ENCODE results near the gene ACOT11.

The ACOT11 gene

GRCh38 chr1:54595956-54596498 is 48.0 kb downstream of the ACOT11 start:
- no peaks in the 10 kb centered on the region for H3K27me3 ChIP-seq (ENCODE audit: insufficient read depth, low read length, poor library complexity)

GRCh38 chr1:54596756-54597155 is 48.7 kb downstream of the ACOT11 start:
- H3K4me3 ChIP-seq (ENCODE audit: low read depth in 1 of 2, low read length in 2 of 2), result no peak overlapping the region
- no peak overlapping the region for H3K4me2 ChIP-seq (ENCODE audit: insufficient read depth, low read length)
- H3K36me3 ChIP-seq (ENCODE audit: insufficient read depth, low read length), result no peaks in the 10 kb centered on the region
- no peaks in the 10 kb centered on the region for H4K20me1 ChIP-seq (ENCODE audit: insufficient read depth, low read length)
- ATAC-seq (ENCODE audit: insufficient read depth, low read depth) (no peak), DNase-seq (no peak)
- no peaks in the 10 kb centered on the region for H3K9me3 ChIP-seq (ENCODE audit: insufficient read depth, low read length, severe bottlenecking)
- no peaks in the 10 kb centered on the region for H3K27me3 ChIP-seq (ENCODE audit: insufficient read depth, low read length, poor library complexity)
- TF ChIP-seq EZH2 (IDR thresholded peaks at IDR 0.05; ENCODE audit: borderline replicate concordance, low read depth, low read length, severe bottlenecking), result no peak
- no peak for TF ChIP-seq CTCF (IDR thresholded peaks at IDR 0.05; ENCODE audit: borderline replicate concordance, extremely low read depth, low read length, poor library complexity, severe bottlenecking)
- no peak overlapping the region for H3K9ac ChIP-seq (ENCODE audit: low read depth, low read length)
- H2AFZ ChIP-seq (ENCODE audit: low read depth, low read length), result no peak overlapping the region
- no peak overlapping the region for H3K27ac ChIP-seq (ENCODE audit: low read length)
- no peaks in the 10 kb centered on the region for H3K79me2 ChIP-seq (ENCODE audit: insufficient read depth, low read length)
- H3K4me1 ChIP-seq (ENCODE audit: insufficient read depth, low read length), result no peaks in the 10 kb centered on the region

More at GRCh38 chr1:54595956-54596498, 48.0 kb downstream of the ACOT11 start:
- TF ChIP-seq EZH2 (IDR thresholded peaks at IDR 0.05; ENCODE audit: borderline replicate concordance, low read depth, low read length, severe bottlenecking), result no peak
- no peak for TF ChIP-seq CTCF (IDR thresholded peaks at IDR 0.05; ENCODE audit: borderline replicate concordance, extremely low read depth, low read length, poor library complexity, severe bottlenecking)
- no peak overlapping the region for H3K27ac ChIP-seq (ENCODE audit: low read length)
- H3K4me2 ChIP-seq (ENCODE audit: insufficient read depth, low read length), result no peak overlapping the region
- no peaks in the 10 kb centered on the region for H3K36me3 ChIP-seq (ENCODE audit: insufficient read depth, low read length)
- no peaks in the 10 kb centered on the region for H3K9me3 ChIP-seq (ENCODE audit: insufficient read depth, low read length, severe bottlenecking)
- H3K79me2 ChIP-seq (ENCODE audit: insufficient read depth, low read length), result no peaks in the 10 kb centered on the region
- ATAC-seq (ENCODE audit: insufficient read depth, low read depth) (no peak), DNase-seq (no peak)
- no peaks in the 10 kb centered on the region for H4K20me1 ChIP-seq (ENCODE audit: insufficient read depth, low read length)
- no peak overlapping the region for H3K9ac ChIP-seq (ENCODE audit: low read depth, low read length)
- H3K4me3 ChIP-seq (ENCODE audit: low read depth in 1 of 2, low read length in 2 of 2), result no peak overlapping the region
- H3K4me1 ChIP-seq (ENCODE audit: insufficient read depth, low read length), result no peaks in the 10 kb centered on the region
- H2AFZ ChIP-seq (ENCODE audit: low read depth, low read length), result no peak overlapping the region

DNA sequence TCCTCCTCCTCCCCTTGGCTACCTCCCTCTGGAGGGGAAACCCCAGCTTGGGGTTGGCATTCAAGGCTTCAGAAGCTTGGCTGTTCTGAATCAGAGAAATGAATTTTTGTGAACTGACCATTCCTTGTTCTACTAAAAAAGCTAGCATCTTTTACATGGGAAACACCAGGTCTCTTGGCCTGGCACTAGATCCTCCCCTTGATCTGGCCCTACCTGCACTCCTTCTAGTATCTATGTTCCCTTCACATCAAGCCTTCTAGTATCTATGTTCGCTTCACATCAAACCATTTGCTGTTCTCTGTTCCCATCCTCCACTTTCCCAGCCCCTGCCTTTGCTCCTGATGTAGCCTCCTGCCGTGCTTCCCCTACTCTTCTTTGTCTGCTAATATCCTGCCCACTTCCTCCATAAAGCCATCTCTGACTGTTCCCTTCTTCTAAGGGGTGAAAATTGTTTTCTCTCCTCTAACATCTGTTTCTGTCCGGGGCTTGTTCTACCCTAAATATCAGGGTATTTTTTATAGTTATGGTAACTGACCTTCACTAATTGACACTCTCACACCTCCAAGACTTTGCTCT is 49.5 kb downstream of the ACOT11 start:
- no peak for ATAC-seq (ENCODE audit: insufficient read depth, low read depth)
- Histone ChIP-seq H3K9me3 (ENCODE audit: insufficient read depth, low read length, severe bottlenecking) (no peaks in the 10 kb centered on the region), H3K27ac (ENCODE audit: low read length) (no peak overlapping the region), H3K79me2 (ENCODE audit: insufficient read depth, low read length) (no peaks in the 10 kb centered on the region), H2AFZ (ENCODE audit: low read depth, low read length) (no peak overlapping the region), H3K27me3 (ENCODE audit: insufficient read depth, low read length, poor library complexity) (no peaks in the 10 kb centered on the region), H3K4me1 (ENCODE audit: insufficient read depth, low read length) (no peaks in the 10 kb centered on the region), H3K9ac (ENCODE audit: low read depth, low read length) (no peak overlapping the region), H4K20me1 (ENCODE audit: insufficient read depth, low read length) (no peaks in the 10 kb centered on the region), H3K4me2 (ENCODE audit: insufficient read depth, low read length) (no peak overlapping the region), H3K4me3 (ENCODE audit: low read depth in 1 of 2, low read length in 2 of 2) (no peak overlapping the region), H3K36me3 (ENCODE audit: insufficient read depth, low read length) (no peaks in the 10 kb centered on the region)
- TF ChIP-seq CTCF (IDR thresholded peaks at IDR 0.05; ENCODE audit: borderline replicate concordance, extremely low read depth, low read length, poor library complexity, severe bottlenecking) (no peak), EZH2 (IDR thresholded peaks at IDR 0.05; ENCODE audit: borderline replicate concordance, low read depth, low read length, severe bottlenecking) (no peak)
- no peak for DNase-seq
